CD4-positive, alpha-beta T cell treated with Interleukin-4 for 4 hours (primary cell): ENCODE results near the gene PPAT.
"Not testable (repeated sequence)": the region's sequence is repeated elsewhere in the genome, so short reads cannot be mapped to it uniquely, and the experiment has no call there.

Experiments used
- DNase-seq: peaks from one replicate; pipeline ENCODE4 v3.0.0-alpha.2; 2020

PPAT gene

DNA sequence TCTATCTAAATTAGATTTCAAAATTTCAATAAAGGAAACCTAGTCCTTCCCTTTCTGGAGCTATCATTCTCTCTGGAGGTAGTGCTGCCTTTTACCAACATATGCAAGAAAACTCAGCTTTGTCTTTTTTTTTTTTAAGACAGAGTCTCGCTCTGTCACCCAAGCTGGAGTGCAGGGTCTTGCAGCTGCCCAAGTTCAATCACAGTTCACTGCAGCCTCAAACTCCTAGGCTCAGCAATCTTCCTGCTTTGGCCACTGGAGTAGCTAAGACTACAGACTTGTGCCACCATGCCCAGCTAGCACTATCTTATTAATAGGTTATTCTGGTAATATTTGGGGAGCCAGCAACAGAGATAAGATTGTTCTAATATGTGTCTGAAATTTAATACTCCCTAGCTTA, 60.5 kb downstream of the PPAT start:
- no peak for DNase-seq

GRCh38 chr4:56372774-56373173, 62.6 kb downstream of the PPAT start:
- no peak for DNase-seq

GRCh38 chr4:56371426-56372220, 63.8 kb downstream of the PPAT start:
- no peak for DNase-seq

GRCh38 chr4:56370377-56370776, 65.0 kb downstream of the PPAT start:
- no peak for DNase-seq

DNA sequence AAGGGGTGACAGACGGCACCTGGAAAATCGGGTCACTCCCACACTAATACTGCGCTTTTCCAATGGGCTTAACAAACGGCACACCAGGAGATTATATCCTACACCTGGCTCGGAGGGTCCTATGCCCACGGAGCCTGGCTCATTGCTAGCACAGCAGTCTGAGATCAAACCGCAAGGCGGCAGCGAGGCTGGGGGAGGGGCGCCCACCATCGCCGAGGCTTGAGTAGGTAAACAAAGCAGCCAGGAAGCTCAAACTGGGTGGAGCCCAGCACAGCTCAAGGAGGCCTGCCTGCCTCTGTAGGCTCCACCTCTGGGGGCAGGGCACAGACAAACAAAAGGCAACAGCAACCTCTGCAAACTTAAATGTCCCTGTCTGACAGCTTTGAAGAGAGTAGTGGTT, 72.4 kb downstream of the PPAT start:
- DNase-seq, result not testable (repeated sequence)

- no peak for DNase-seq
Measured at GRCh38 chr4:56360071-56360470, 75.3 kb downstream of the PPAT start.

DNA sequence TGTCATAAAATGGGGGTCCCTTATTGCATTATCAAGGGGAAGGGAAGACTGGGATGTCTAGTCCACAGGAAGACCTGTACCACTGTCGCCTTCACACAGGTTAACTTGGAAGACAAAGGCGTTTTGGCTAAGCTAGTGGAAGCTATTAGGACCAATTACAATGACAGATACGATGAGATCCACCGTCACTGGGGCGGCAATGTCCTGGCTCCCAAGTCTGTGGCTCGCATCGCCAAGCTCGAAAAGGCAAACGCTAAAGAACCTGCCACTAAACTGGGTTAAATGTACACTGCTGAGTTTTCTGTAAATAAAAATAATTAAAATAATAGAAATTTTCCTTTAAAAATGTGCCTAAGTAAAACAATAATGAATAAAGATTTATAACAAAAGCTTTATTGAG, 78.8 kb downstream of the PPAT start:
- no peak for DNase-seq

DNA sequence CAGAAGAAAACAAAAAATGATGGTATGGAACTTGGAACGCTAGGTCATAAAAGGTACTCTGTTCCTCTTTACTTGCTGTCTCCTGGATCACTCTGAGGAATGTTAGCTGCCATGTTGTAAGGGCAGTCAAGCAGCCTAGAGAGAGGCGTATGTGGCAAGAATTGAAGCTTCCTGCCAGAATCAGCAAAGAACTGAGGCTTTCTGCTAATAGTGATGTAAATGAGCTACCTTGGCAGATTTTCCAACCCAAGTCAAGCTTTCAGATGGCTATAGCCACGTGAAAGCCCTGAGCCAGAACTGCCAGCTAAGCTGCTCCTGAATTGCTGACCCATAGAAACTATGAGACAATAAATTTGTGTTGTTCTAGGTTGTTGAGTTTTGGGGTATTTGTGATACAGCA, 86.8 kb downstream of the PPAT start:
- no peak for DNase-seq

GRCh38 chr4:56345458-56345857, 90.0 kb downstream of the PPAT start:
- no peak for DNase-seq
